HepG2 (cell line): ENCODE data around the gene SKI. TPM values are rescaled to one million over a fixed set of nuclear protein-coding genes. Genes with fewer than 3 reads are reported as not detected.

ENCODE experiments used
- ATAC-seq: fragments of 200-7000 bp; cut with Tn5 transposase; 3 replicates; pipeline ENCODE4 v1.9.1; 2020; ENCODE audit warnings: mild to moderate bottlenecking, moderate library complexity
- BruUV-seq: library from RNA; stranded (reverse); fragments of 400-500 nt; replicated peaks from 2 replicates; lab custom pipeline; 2021; lab: Mats Ljungman, UMichigan
- CTCF ChIA-PET: fragments of 300-600 bp; formaldehyde crosslinking; extraction: SDS; loops from one replicate; lab custom pipeline; 2021; ENCODE audit warnings: low total read pairs, inconsistent platforms, low intra/inter-chr PET ratio; lab: Yijun Ruan, JAX
- POLR2A ChIA-PET: fragments of 350-600 bp; sonication (Branson Sonifier 250); formaldehyde crosslinking; loops from one replicate; lab custom pipeline; 2020; ENCODE audit warnings: antibody characterized with exemption, inconsistent platforms; lab: Yijun Ruan, JAX
- DNase-seq: peaks from one replicate; pipeline ENCODE4 v3.0.0-alpha.2; 2015; ENCODE audit warnings: low spot score
- FAIRE-seq: peaks from 3 replicates; lab custom pipeline; 2011; peaks lifted over from hg19 to GRCh38; lab: Jason Lieb, UNC
- H2AFZ ChIP-seq: one replicate; pipeline ENCODE4 v1.6.1; 2011; ENCODE audit warnings: low read length, inconsistent platforms
- H3K27ac ChIP-seq: fragments of 300-600 bp; 3 replicates; pipeline ENCODE4 v1.8.0; 2011; ENCODE audit warnings: mixed run types, mild to moderate bottlenecking, mixed read lengths, low read length, inconsistent platforms; ENCODE audit not compliant: insufficient read depth; ENCODE audit errors: extremely low read length
- H3K27me3 ChIP-seq, 2 experiments: fragments of 200-600 bp in 1 of 2; 2 replicates in 1 of 2; 3 replicates in 1 of 2; pipeline versions ENCODE4 v1.6.0 to v1.8.0; 2011; ENCODE audit warnings: low read length in 2 of 2, mild to moderate bottlenecking in 2 of 2, moderate library complexity in 2 of 2, inconsistent platforms in 1 of 2; ENCODE audit not compliant: insufficient read depth in 2 of 2, control insufficient read depth in 1 of 2
- H3K36me3 ChIP-seq, 2 experiments: fragments of 200-600 bp in 1 of 2; replicated peaks in 1 of 2; 2 replicates in 1 of 2; 3 replicates in 1 of 2; pipeline versions ENCODE4 v1.5.1 to v1.8.0; 2011; ENCODE audit warnings: low read length in 2 of 2, inconsistent platforms in 1 of 2; ENCODE audit not compliant: insufficient read depth in 2 of 2, control insufficient read depth in 1 of 2
- H3K4me1 ChIP-seq: 2 replicates; pipeline ENCODE4 v1.5.1; 2012; ENCODE audit warnings: low read length, inconsistent platforms; ENCODE audit not compliant: insufficient read depth
- H3K4me2 ChIP-seq: 2 replicates; pipeline ENCODE4 v1.6.0; 2011; ENCODE audit warnings: low read depth, low read length, inconsistent platforms
- H3K4me3 ChIP-seq, 3 experiments: fragments of 200-600 bp in 1 of 3; sonication (generic), shearing (Covaris generic) in 1 of 3; replicated peaks in 1 of 3; 2 replicates each; pipeline ENCODE4 v1.5.1; 2011 to 2016; ENCODE audit warnings: low read length in 3 of 3, inconsistent platforms in 2 of 3, low read depth in 2 of 3, mild to moderate bottlenecking in 2 of 3, control low read depth in 1 of 3, mixed read lengths in 1 of 3; ENCODE audit not compliant: insufficient read depth in 1 of 3
- H3K79me2 ChIP-seq: one replicate; pipeline ENCODE4 v1.6.1; 2011; ENCODE audit warnings: low read length, inconsistent platforms; ENCODE audit not compliant: insufficient read depth
- H3K9ac ChIP-seq: 2 replicates; pipeline ENCODE4 v1.6.0; 2011; ENCODE audit warnings: mild to moderate bottlenecking, low read depth, low read length, inconsistent platforms; ENCODE audit not compliant: insufficient read depth
- H3K9me3 ChIP-seq: 2 replicates; pipeline ENCODE4 v1.5.1; 2012; ENCODE audit warnings: mild to moderate bottlenecking, low read length
- H4K20me1 ChIP-seq: 2 replicates; pipeline ENCODE4 v1.6.0; 2011; ENCODE audit warnings: inconsistent platforms, mild to moderate bottlenecking, low read length, moderate library complexity; ENCODE audit not compliant: insufficient read depth
- AGO2 ChIP-seq: fragments of 200-400 bp; formaldehyde crosslinking; optimal IDR thresholded peaks from 2 replicates; pipeline ENCODE3; 2017; ENCODE audit warnings: mild to moderate bottlenecking, low read depth, low read length, moderate library complexity
- CREM ChIP-seq, 2 experiments: sonication (generic) in 1 of 2; formaldehyde crosslinking in 1 of 2; IDR thresholded peaks; 2 replicates each; pipeline versions ENCODE4 v1.4.0 to v1.6.1; 2016 to 2020; ENCODE audit warnings: antibody characterized with exemption in 1 of 2, mild to moderate bottlenecking in 1 of 2, missing genetic modification reagents in 1 of 2
- HCFC1 ChIP-seq: fragments of 150-350 bp; IDR thresholded peaks from 2 replicates; pipeline ENCODE4 v1.6.1; 2014; ENCODE audit warnings: low read depth, low read length
- KDM5A ChIP-seq: fragments of 200-600 bp; sonication (generic); IDR thresholded peaks from 2 replicates; pipeline ENCODE4 v1.7.0; 2018; ENCODE audit warnings: antibody characterized with exemption, mild to moderate bottlenecking, low read length, borderline replicate concordance
- SAFB2 ChIP-seq: sonication (generic); formaldehyde crosslinking; IDR thresholded peaks from 2 replicates; pipeline ENCODE4 v1.5.1; 2020; ENCODE audit warnings: missing genetic modification reagents, low read depth, mild to moderate bottlenecking, borderline replicate concordance
- ZBTB1 ChIP-seq: sonication (generic); formaldehyde crosslinking; IDR thresholded peaks from 2 replicates; pipeline ENCODE4 v1.4.0; 2020; ENCODE audit warnings: missing genetic modification reagents, borderline replicate concordance
- ZNF777 ChIP-seq: sonication (generic); formaldehyde crosslinking; IDR thresholded peaks from 2 replicates; pipeline ENCODE4 v1.4.0; 2020; ENCODE audit warnings: missing genetic modification reagents
- WGBS: methylation state at CpG from one replicate; pipeline ENCODE4 v1.1.6; 2017; ENCODE audit warnings: low lambda C conversion rate; 5-methylcytosine and 5-hydroxymethylcytosine counted together
- in situ Hi-C: cut with HindIII; loops from 2 replicates; pipeline ENCODE4 v1.10.0; 2017; ENCODE audit warnings: low pct_unique_long_range_greater_than_20kb; ENCODE audit not compliant: extremely low pct_ligation_motif_present
- intact Hi-C: fragments of 100-400 bp; cut with micrococcal nuclease; formaldehyde crosslinking; loops from one replicate; pipeline ENCODE4 v1.10.0; 2022; ENCODE audit not compliant: unreplicated experiment
- polyA plus RNA-seq, 8 experiments: library from polyadenylated mRNA; depleted of rRNA in 3 of 8; stranded (reverse) in 7 of 8; unstranded in 1 of 8; fragments of >200 nt; fragmentation: Illumina TruSeq in 4 of 8; extraction: Trizol in 4 of 8; gene quantifications; 2 replicates each; pipeline versions ENCODE4 v1.2.1 to v1.2.3, GENCODE V29; 2011 to 2016; ENCODE audit warnings: low read depth in 4 of 8, missing spikeins in 1 of 8, mixed read lengths in 1 of 8; ENCODE audit not compliant: insufficient read depth in 1 of 8
- total RNA-seq, 5 experiments: library from RNA; depleted of rRNA; stranded (reverse); fragments of >200 nt; fragmentation: Illumina TruSeq; extraction: Trizol; gene quantifications; 2 replicates each; pipeline ENCODE4 v1.2.3, GENCODE V29; 2016; ENCODE audit warnings: low read depth in 1 of 5
- TF ChIP-seq, protein P1 (sequence below): sonication (generic); formaldehyde crosslinking; IDR thresholded peaks from 2 replicates; pipeline ENCODE4 v1.4.0; 2020; ENCODE audit warnings: missing genetic modification reagents, borderline replicate concordance

SKI gene
- total and polyA plus RNA-seq, 2 of the 13 experiments (the other 11 are each of a cell fraction or from before 2014, with no cell fraction given), result 4.7 to 6.9 TPM

DNA sequence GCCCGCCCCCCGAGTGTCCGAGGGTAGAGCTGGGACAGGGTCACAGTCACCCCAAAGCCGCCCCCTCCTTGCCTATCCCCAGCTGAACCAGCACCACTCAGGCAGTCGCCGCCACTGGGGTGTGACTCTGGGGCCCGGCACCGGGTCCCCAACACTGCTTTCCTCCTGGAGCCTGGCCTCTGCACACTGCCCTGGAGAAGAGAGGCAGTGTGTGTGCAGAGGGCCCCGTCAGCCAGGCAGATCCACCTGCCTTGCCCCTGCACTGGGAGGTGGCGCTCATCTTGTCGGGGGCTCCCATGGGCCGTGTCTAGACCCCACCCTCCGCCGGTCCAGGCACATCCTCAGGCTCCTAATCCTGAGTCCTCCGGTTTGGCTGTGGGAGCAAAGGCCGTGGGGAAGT, 49.2 kb upstream of the SKI start:
- H3K4me2 ChIP-seq, result no peak overlapping the region
- FAIRE-seq (no peak), DNase-seq (no peak), ATAC-seq (no peak)
- no peak overlapping the region for H3K9ac ChIP-seq
- in situ Hi-C loops, result loop anchor here (25.0 kb wide), 1 partner anchor 333 kb away; no protein-coding TSS in a partner anchor
- no peak overlapping the region for H3K4me3 ChIP-seq
- H4K20me1 ChIP-seq, result no peaks in the 10 kb centered on the region; the same call in 1 of the 2 replicates
- intact Hi-C loops, result no loop called here
- 98% methylated on average over 9 of the region's 16 CpGs for WGBS
- no peaks in the 10 kb centered on the region for H3K27me3 ChIP-seq
- BruUV-seq, result no TSS peak
- H3K36me3 ChIP-seq, result peaks cover 24 to 46% of the 10 kb centered on the region in 2 experiments
- no peaks in the 10 kb centered on the region for H3K9me3 ChIP-seq
- no peak overlapping the region for H3K27ac ChIP-seq
- TF ChIP-seq ZNF777, result no peak
- peak; percentile 14 for TF ChIP-seq AGO2
- no peaks in the 10 kb centered on the region for H3K4me1 ChIP-seq
- no peaks in the 10 kb centered on the region for H3K79me2 ChIP-seq
- H2AFZ ChIP-seq, result no peak overlapping the region
- ChIA-PET CTCF (no interaction called here), POLR2A (no interaction called here)

DNA sequence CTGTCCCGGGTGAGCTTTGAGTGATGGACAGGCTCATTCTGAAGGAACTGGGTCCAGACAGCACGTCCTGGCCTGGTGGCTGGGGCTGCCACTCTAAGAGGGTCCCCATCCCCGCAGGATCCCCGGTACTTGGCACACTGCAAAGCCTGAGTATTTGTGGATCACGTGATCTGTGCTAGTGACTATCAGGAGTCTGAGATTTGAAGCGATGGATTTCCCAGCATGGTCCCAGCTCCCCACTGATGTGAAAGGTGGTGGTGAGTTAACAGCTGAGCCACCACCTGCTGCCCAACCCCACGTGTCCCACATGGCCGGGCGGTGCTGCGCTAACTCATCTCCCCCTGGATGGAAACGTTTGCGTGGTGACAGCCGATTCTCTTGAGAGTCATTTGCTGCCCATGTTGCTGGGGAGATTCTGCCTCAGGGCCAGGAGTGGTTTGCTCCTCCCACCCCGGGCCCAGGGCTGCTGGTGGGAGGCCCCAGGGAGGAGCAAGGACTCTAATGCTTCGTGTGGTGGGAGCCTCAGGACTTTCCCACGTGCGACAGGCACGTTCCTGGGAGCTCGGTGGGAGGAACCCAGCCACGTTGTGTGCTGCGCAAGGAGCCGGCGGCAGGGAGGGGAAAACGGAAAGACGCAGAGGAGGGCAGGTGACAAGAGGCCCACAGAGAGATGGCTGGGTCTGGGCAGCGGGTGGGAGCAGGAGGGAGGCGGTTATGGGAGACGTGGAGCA, 48.7 kb upstream of the SKI start:
- DNase-seq (no peak), ATAC-seq (no peak), FAIRE-seq (no peak)
- Histone ChIP-seq H3K4me2 (no peak overlapping the region), H3K36me3 (peaks cover 24 to 44% of the 10 kb centered on the region in 2 experiments), H2AFZ (no peak overlapping the region), H3K4me3 (no peak overlapping the region), H3K9ac (no peak overlapping the region), H3K27ac (no peak overlapping the region), H3K4me1 (no peaks in the 10 kb centered on the region), H4K20me1 (no peaks in the 10 kb centered on the region; the same call in 1 of the 2 replicates), H3K9me3 (no peaks in the 10 kb centered on the region), H3K79me2 (no peaks in the 10 kb centered on the region), H3K27me3 (no peaks in the 10 kb centered on the region)
- ChIA-PET CTCF (no interaction called here), POLR2A (no interaction called here)
- no TSS peak for BruUV-seq
- in situ Hi-C loops (loop anchor here (25.0 kb wide), 1 partner anchor 333 kb away; no protein-coding TSS in a partner anchor), intact Hi-C loops (no loop called here)
- 93% methylated on average over 23 of the region's 28 CpGs for WGBS
- TF ChIP-seq KDM5A, result no peak
- no peak for TF ChIP-seq SAFB2 (CRISPR knock-in tag)
- no peak for TF ChIP-seq CREM (IDR thresholded peaks at IDR 0.05)
- no peak for TF ChIP-seq CREM (CRISPR knock-in tag; IDR thresholded peaks at IDR 0.05)
- no peak for TF ChIP-seq ZBTB1 (CRISPR knock-in tag)
- TF ChIP-seq HCFC1, result no peak
- TF ChIP-seq, protein P1, sequence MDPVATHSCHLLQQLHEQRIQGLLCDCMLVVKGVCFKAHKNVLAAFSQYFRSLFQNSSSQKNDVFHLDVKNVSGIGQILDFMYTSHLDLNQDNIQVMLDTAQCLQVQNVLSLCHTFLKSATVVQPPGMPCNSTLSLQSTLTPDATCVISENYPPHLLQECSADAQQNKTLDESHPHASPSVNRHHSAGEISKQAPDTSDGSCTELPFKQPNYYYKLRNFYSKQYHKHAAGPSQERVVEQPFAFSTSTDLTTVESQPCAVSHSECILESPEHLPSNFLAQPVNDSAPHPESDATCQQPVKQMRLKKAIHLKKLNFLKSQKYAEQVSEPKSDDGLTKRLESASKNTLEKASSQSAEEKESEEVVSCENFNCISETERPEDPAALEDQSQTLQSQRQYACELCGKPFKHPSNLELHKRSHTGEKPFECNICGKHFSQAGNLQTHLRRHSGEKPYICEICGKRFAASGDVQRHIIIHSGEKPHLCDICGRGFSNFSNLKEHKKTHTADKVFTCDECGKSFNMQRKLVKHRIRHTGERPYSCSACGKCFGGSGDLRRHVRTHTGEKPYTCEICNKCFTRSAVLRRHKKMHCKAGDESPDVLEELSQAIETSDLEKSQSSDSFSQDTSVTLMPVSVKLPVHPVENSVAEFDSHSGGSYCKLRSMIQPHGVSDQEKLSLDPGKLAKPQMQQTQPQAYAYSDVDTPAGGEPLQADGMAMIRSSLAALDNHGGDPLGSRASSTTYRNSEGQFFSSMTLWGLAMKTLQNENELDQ, result no peak
